Endothelial cell of umbilical vein (primary cell): ENCODE data around the gene ASF1A. TPM values are rescaled to one million over a fixed set of nuclear protein-coding genes. Genes with fewer than 3 reads are reported as not detected.

ENCODE experiments used
- BruUV-seq: library from RNA; stranded (reverse); fragments of 400-500 nt; replicated peaks from 2 replicates; lab custom pipeline; 2021; lab: Mats Ljungman, UMichigan
- CTCF ChIA-PET: fragments of 300-600, 350-600 bp; sonication (Branson Sonifier 250); formaldehyde crosslinking; loops from one replicate; lab custom pipeline; 2021; ENCODE audit warnings: antibody characterized with exemption, inconsistent platforms; lab: Charles Lee
- POLR2A ChIA-PET: fragments of 300-600, 350-600 bp; sonication (Branson Sonifier 250); formaldehyde crosslinking; loops from one replicate; lab custom pipeline; 2021; ENCODE audit warnings: antibody characterized with exemption, inconsistent platforms; lab: Charles Lee
- DNase-seq: peaks from one replicate; pipeline ENCODE4 v3.0.0-alpha.2; 2011; ENCODE audit warnings: low read depth, low spot score
- FAIRE-seq: peaks from 2 replicates; lab custom pipeline; 2011; peaks lifted over from hg19 to GRCh38; lab: Jason Lieb, UNC
- H2AFZ ChIP-seq: 2 replicates; pipeline ENCODE4 v1.6.0; 2012; ENCODE audit warnings: low read depth, low read length, control low read depth, inconsistent platforms
- H3K27ac ChIP-seq: 2 replicates; pipeline ENCODE4 v1.5.1; 2011; ENCODE audit warnings: low read depth, mild to moderate bottlenecking, control low read depth, low read length, moderate library complexity; ENCODE audit not compliant: insufficient read depth
- H3K27me3 ChIP-seq, 2 experiments: 2 replicates each; pipeline versions ENCODE4 v1.6.0 to v1.6.1; 2011; ENCODE audit warnings: low read length in 2 of 2, mixed read lengths in 1 of 2; ENCODE audit not compliant: control insufficient read depth in 2 of 2, insufficient read depth in 2 of 2
- H3K36me3 ChIP-seq, 2 experiments: 2 replicates in 1 of 2; 3 replicates in 1 of 2; pipeline ENCODE4 v1.5.1; 2011; ENCODE audit warnings: low read length in 2 of 2, mild to moderate bottlenecking in 1 of 2, moderate library complexity in 1 of 2; ENCODE audit not compliant: control insufficient read depth in 2 of 2, insufficient read depth in 2 of 2; ENCODE audit errors: extremely low read depth in 1 of 2
- H3K4me1 ChIP-seq: 3 replicates; pipeline ENCODE4 v1.5.1; 2011; ENCODE audit warnings: mild to moderate bottlenecking, low read length; ENCODE audit not compliant: control insufficient read depth, insufficient read depth; ENCODE audit errors: extremely low read depth
- H3K4me2 ChIP-seq: 2 replicates; pipeline ENCODE4 v1.6.1; 2011; ENCODE audit warnings: low read length, control low read depth, mixed read lengths; ENCODE audit not compliant: insufficient read depth
- H3K4me3 ChIP-seq, 3 experiments: fragments of 200-600 bp in 1 of 3; sonication (generic), shearing (Covaris generic) in 1 of 3; replicated peaks in 1 of 3; 2 replicates each; pipeline ENCODE4 v1.5.1; 2011 to 2016; ENCODE audit warnings: control low read depth in 3 of 3, low read length in 3 of 3, mild to moderate bottlenecking in 2 of 3, inconsistent platforms in 1 of 3, low read depth in 1 of 3, moderate library complexity in 1 of 3; ENCODE audit not compliant: insufficient read depth in 1 of 3
- H3K79me2 ChIP-seq: 2 replicates; pipeline ENCODE4 v1.6.0; 2012; ENCODE audit warnings: low read length, inconsistent platforms; ENCODE audit not compliant: control insufficient read depth, insufficient read depth
- H3K9ac ChIP-seq: replicated peaks from 2 replicates; pipeline ENCODE3; 2011; ENCODE audit warnings: low read length, control low read depth; ENCODE audit not compliant: insufficient read depth; ENCODE audit errors: extremely low read depth
- H3K9me1 ChIP-seq: replicated peaks from 3 replicates; pipeline ENCODE4 v1.6.0; 2011; ENCODE audit warnings: mild to moderate bottlenecking, low read length; ENCODE audit not compliant: control insufficient read depth, insufficient read depth; ENCODE audit errors: extremely low read depth
- H3K9me3 ChIP-seq: replicated peaks from 2 replicates; pipeline ENCODE4 v1.5.1; 2012; ENCODE audit warnings: low read length, inconsistent platforms; ENCODE audit not compliant: control insufficient read depth, insufficient read depth
- H4K20me1 ChIP-seq: replicated peaks from 2 replicates; pipeline ENCODE3; 2011; ENCODE audit warnings: mild to moderate bottlenecking, low read length; ENCODE audit not compliant: control insufficient read depth, insufficient read depth; ENCODE audit errors: extremely low read depth
- CTCF ChIP-seq, 2 donors: IDR thresholded peaks; 1 replicate in 1 of 2; 2 replicates in 1 of 2; pipeline ENCODE4 v1.5.1; 2011; ENCODE audit warnings: low read length in 2 of 2, mild to moderate bottlenecking in 2 of 2, moderate library complexity in 2 of 2, control low read depth in 1 of 2, inconsistent platforms in 1 of 2, low read depth in 1 of 2; ENCODE audit not compliant: insufficient read depth in 1 of 2; ENCODE audit errors: extremely low read depth in 1 of 2
- EZH2 ChIP-seq: IDR thresholded peaks from 2 replicates; pipeline ENCODE4 v1.6.1; 2012; ENCODE audit warnings: borderline replicate concordance, low read depth, mild to moderate bottlenecking, moderate library complexity, low read length, inconsistent platforms; ENCODE audit not compliant: severe bottlenecking
- GATA2 ChIP-seq: IDR thresholded peaks from 2 replicates; pipeline ENCODE4 v1.7.0; 2011; ENCODE audit warnings: low read depth, mild to moderate bottlenecking, moderate library complexity, mixed read lengths, low read length; ENCODE audit not compliant: insufficient read length, insufficient read depth
- JUN ChIP-seq: IDR thresholded peaks from 2 replicates; pipeline ENCODE4 v1.6.1; 2011; ENCODE audit warnings: borderline replicate concordance, low read depth; ENCODE audit not compliant: insufficient read length, insufficient read depth
- MAX ChIP-seq: IDR thresholded peaks from 2 replicates; pipeline ENCODE4 v1.6.1; 2011; ENCODE audit not compliant: insufficient read depth, insufficient read length
- dilution Hi-C: fragments of 300-500 bp; cut with MboI; formaldehyde crosslinking; loops from one replicate; pipeline ENCODE4 v1.15.0; 2019; ENCODE audit warnings: low sequenced_read_pairs; ENCODE audit not compliant: extremely low pct_ligation_motif_present
- intact Hi-C: fragments of 100-400 bp; cut with micrococcal nuclease; formaldehyde crosslinking; loops from one replicate; pipeline ENCODE4 v1.10.0; 2022
- polyA plus RNA-seq, 4 experiments: library from polyadenylated mRNA; depleted of rRNA in 3 of 4; stranded (reverse) in 3 of 4; unstranded in 1 of 4; fragments of >200 nt; gene quantifications; 2 replicates each; pipeline versions ENCODE4 v1.2.1 to v1.2.3, GENCODE V29; 2011 to 2012; ENCODE audit warnings: missing spikeins in 1 of 4
- total RNA-seq: library from RNA; stranded (reverse); gene quantifications from 2 replicates; pipeline ENCODE4 v1.2.3, GENCODE V29; 2021

The ASF1A gene
- total and polyA plus RNA-seq, 2 donors (not counting 3 experiments of a cell fraction or from before 2014, with no cell fraction given), result 17.6 to 38.4 TPM

GRCh38 chr6:118897386-118897785 lies 3.4 kb downstream of the ASF1A start:
- dilution Hi-C loops, result no loop called here
- H3K4me2 ChIP-seq, result no peak overlapping the region

GRCh38 chr6:118899948-118900347 lies 6.0 kb downstream of the ASF1A start:
- Histone ChIP-seq H3K4me3 (no peak overlapping the region), H3K9ac (no peak overlapping the region), H3K4me1 (peaks cover 15% of the 10 kb centered on the region), H3K9me1 (no peaks in the 10 kb centered on the region), H3K79me2 (peaks cover 75% of the 10 kb centered on the region), H2AFZ (no peak overlapping the region), H4K20me1 (no peaks in the 10 kb centered on the region), H3K9me3 (no peaks in the 10 kb centered on the region), H3K27me3 (no peaks in the 10 kb centered on the region), H3K27ac (no peak overlapping the region), H3K36me3 (peaks cover 5 to 12% of the 10 kb centered on the region in 2 experiments), H3K4me2 (no peak overlapping the region)
- ChIA-PET CTCF (no interaction called here), POLR2A (no interaction called here)
- no TSS peak for BruUV-seq
- FAIRE-seq (no peak), DNase-seq (no peak)
- dilution Hi-C loops, result no loop called here
- intact Hi-C loops, result loop anchor here (10.0 kb wide), 1 partner anchor 1405 kb away; no protein-coding TSS in a partner anchor
- TF ChIP-seq GATA2 (no peak), EZH2 (no peak), MAX (no peak), CTCF (IDR thresholded peaks at IDR 0.05; ENCODE audit: extremely low read depth in 1 of 2, insufficient read depth in 1 of 2, low read depth in 1 of 2, low read length in 2 of 2) (no peak), JUN (no peak)

More at GRCh38 chr6:118897386-118897785, 3.4 kb downstream of the ASF1A start:
- Histone ChIP-seq H3K9me3 (no peaks in the 10 kb centered on the region), H3K27ac (no peak overlapping the region), H3K4me3 (no peak overlapping the region), H3K36me3 (peaks cover 0 to 6% of the 10 kb centered on the region in 2 experiments), H3K79me2 (peaks cover 78% of the 10 kb centered on the region), H3K27me3 (no peaks in the 10 kb centered on the region), H3K4me1 (peaks cover 14% of the 10 kb centered on the region), H3K9me1 (no peaks in the 10 kb centered on the region), H4K20me1 (no peaks in the 10 kb centered on the region), H3K9ac (no peak overlapping the region), H2AFZ (no peak overlapping the region)
- no TSS peak for BruUV-seq
- ChIA-PET POLR2A (no interaction called here), CTCF (interaction anchor here (0.9 to 2.0 kb wide), 5 partner anchors 24 to 96 kb away, joined by 3 to 7 read pairs (median 3); partner anchors contain the start of gene MCM9)
- no peak for FAIRE-seq
- DNase-seq, result no peak
- intact Hi-C loops, result loop anchor here (2.0 to 10.0 kb wide), 2 partner anchors 613 to 1403 kb away; no protein-coding TSS in a partner anchor
- no peak for TF ChIP-seq EZH2
